Measurements from ENCODE around the gene TRPC5OS. TPM values are rescaled to one million over a fixed set of nuclear protein-coding genes. Genes with fewer than 3 reads are reported as not detected.
A peak's percentile ranks its signal among the peaks of the same experiment; 100 is the strongest.

The TRPC5OS gene
- polyA plus RNA-seq (2012; ENCODE audit: missing spikeins) = not detected

DNA sequence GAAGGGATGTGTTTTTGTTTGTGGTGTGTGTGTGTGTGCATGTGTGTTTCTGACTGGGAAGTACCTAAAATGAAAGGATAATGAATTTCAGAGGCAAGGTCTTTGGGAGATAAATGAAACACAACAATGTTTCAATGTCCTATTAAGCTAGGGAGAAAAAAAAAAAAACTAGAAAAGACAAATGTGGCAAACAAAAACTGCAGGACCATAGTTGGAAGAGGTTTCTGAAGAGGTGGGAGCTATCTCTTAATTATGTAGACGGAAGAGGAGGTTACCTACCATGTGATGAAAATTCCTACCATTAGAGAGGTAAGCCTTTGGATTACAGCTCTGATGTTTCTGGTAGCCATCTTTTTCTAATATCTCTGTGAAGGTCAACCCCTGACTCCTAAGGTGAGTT lies at the start of gene TRPC5OS:
TRPC5OS (plus strand) TSS at position 301 of the 400 bp plus-strand sequence. CDS start 25,669 bp downstream, outside the sequence.
- FAIRE-seq (no peak), DNase-seq (ENCODE audit: insufficient read length) (no peak)
- TF ChIP-seq POLR2AphosphoS5 (IDR thresholded peaks at IDR 0.05; ENCODE audit: low read depth, low read length) (no peak), TAF1 (IDR thresholded peaks at IDR 0.05; ENCODE audit: borderline replicate concordance, low read depth, low read length) (no peak), POLR2A (IDR thresholded peaks at IDR 0.05; ENCODE audit: low read depth, low read length) (no peak)

DNA sequence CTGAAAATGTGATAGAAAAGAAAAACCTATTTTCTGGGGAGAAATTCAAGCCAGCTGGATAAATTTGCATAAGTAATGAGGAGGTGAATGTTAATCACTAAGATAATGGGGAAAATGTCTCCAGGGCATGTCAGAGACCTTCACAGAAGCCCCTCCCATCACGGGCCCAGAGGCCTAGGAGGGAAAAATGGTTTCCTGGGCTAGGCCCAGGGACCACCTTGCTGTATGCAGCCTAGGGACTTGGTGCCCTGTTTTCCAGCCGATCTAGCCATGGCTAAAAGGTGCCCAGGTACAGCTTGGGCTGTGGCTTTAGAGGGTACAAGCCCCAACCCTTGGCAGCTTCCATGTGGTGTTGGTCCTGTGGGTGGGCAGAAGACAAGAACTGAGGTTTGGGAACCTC lies 46.6 kb upstream of the TRPC5OS start:
- FAIRE-seq (no peak), DNase-seq (ENCODE audit: insufficient read length) (no peak)
- TF ChIP-seq TAF1 (IDR thresholded peaks at IDR 0.05; ENCODE audit: borderline replicate concordance, low read depth, low read length) (no peak), POLR2AphosphoS5 (IDR thresholded peaks at IDR 0.05; ENCODE audit: low read depth, low read length) (no peak), POLR2A (IDR thresholded peaks at IDR 0.05; ENCODE audit: low read depth, low read length) (no peak)

DNA sequence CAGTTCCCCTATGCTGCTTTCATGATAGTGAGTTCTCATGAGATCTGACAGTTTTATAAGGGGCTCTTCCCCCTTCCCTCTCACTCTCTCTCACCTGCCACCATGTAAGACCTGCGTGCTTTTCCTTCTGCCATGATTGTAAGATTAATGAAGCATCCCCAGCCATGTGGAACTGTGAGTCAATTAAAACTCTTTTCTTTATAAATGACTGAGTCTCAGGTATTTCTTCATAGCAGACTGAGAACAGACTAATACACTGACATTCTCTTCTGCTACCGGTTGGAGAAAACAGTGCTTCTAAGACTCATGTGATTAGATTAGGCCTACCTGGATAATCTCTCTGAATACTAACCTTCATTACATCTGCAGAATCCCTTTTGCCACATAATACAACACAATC lies 45.4 kb upstream of the TRPC5OS start:
- no peak for TF ChIP-seq POLR2AphosphoS5 (IDR thresholded peaks at IDR 0.05; ENCODE audit: low read depth, low read length)
- TF ChIP-seq POLR2A (IDR thresholded peaks at IDR 0.05; ENCODE audit: low read depth, low read length) = no peak
- no peak for TF ChIP-seq TAF1 (IDR thresholded peaks at IDR 0.05; ENCODE audit: borderline replicate concordance, low read depth, low read length)
- no peak for FAIRE-seq
- no peak for DNase-seq (ENCODE audit: insufficient read length)

DNA sequence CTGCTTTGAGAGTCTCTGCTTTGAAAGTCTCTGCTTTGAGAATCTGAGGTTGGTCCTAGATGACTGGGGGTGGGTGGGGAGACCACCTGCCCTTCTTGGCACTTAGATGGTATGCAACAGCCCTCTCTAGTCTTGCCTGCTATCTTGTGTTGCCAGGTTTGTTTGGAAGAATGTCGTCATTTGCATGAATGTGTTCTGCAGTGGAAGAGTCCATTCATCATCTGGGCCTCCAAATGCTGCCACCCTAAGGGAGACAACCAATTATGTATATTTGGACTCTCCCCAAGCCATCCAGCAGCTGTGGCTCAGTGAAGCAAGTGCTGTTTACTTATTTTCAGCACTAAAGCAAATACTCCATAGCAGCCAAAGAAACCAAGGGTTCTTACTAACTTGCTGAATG lies 44.6 kb upstream of the TRPC5OS start:
- DNase-seq (ENCODE audit: insufficient read length) (no peak), FAIRE-seq (no peak)
- TF ChIP-seq TAF1 (IDR thresholded peaks at IDR 0.05; ENCODE audit: borderline replicate concordance, low read depth, low read length) = no peak
- TF ChIP-seq POLR2A (IDR thresholded peaks at IDR 0.05; ENCODE audit: low read depth, low read length) = no peak
- TF ChIP-seq POLR2AphosphoS5 (IDR thresholded peaks at IDR 0.05; ENCODE audit: low read depth, low read length) = no peak

DNA sequence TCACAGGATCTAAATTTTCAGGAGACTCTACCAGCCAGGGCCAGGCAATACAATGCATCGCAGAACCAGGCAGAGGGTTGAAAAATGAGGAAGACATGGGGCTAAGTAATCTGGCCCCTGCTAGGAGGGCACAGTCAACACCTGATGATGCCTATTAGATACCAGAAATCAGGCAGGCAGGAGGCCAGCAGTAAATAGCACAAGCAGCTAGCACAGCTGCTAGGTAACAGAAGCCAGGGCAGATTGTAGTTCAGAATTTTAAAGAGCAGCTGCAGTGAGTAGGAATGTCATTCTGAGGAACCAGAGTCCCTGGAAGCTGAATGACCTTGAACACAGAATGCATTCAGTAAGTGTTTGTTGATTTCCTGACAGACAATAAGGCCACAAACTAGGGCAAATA lies 38.8 kb upstream of the TRPC5OS start:
- FAIRE-seq (no peak), DNase-seq (ENCODE audit: insufficient read length) (no peak)
- no peak for TF ChIP-seq POLR2AphosphoS5 (IDR thresholded peaks at IDR 0.05; ENCODE audit: low read depth, low read length)
- TF ChIP-seq TAF1 (IDR thresholded peaks at IDR 0.05; ENCODE audit: borderline replicate concordance, low read depth, low read length) = no peak

DNA sequence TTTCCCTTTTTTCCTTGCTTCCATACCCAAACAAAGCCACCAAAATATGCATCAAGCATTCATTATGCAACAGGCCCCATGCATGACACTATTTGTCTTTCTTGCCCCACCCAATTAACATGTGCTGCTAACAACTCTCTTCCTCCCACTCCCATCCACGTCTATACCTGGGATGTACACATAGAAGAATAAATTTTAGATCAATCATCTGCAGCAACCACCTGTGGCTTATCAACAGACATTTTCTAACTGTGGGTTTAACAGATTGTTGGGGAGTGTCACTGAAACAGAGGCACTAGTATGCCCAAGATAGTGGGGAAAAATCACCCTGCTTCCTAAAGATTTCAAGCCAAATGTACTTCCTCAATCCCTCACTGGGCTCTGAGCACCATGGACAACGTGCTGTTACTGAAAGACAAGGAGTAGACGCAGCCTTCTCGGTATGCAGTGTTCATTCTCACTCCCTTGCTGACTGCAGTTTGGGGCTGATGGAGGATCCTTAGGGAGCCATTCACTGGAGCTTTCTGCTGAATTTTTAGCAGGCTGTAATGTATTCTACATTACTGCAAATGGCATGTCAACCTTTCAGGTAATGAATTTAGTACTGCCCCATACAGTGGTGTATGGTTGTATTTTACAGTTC lies 28.4 kb upstream of the TRPC5OS start:
- FAIRE-seq (no peak), DNase-seq (ENCODE audit: insufficient read length) (no peak)
- TF ChIP-seq TAF1 (IDR thresholded peaks at IDR 0.05; ENCODE audit: borderline replicate concordance, low read depth, low read length) (no peak), POLR2A (IDR thresholded peaks at IDR 0.05; ENCODE audit: low read depth, low read length) (no peak), POLR2AphosphoS5 (IDR thresholded peaks at IDR 0.05; ENCODE audit: low read depth, low read length) (no peak)

DNA sequence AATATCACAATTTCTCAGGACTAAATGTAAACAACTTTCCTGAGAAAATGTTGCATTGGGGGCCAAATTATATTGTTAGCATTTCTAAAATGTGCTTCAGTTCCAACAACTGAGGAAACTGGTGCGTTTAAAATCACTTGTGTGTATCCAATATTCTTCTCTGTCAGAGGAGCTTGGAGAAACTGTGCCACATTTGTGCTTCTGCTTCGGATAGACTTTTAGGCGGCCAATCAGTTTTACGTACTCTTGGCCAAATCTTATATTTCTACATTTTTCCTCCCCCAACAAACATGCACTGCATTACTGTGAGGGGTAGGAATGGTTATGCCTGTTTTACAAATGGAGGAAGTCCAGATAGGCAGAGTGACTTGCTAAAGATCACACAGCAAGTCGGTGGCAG lies 27.4 kb upstream of the TRPC5OS start:
- DNase-seq (ENCODE audit: insufficient read length) (no peak), FAIRE-seq (no peak)
- TF ChIP-seq POLR2A (IDR thresholded peaks at IDR 0.05; ENCODE audit: low read depth, low read length) = no peak
- no peak for TF ChIP-seq POLR2AphosphoS5 (IDR thresholded peaks at IDR 0.05; ENCODE audit: low read depth, low read length)
- no peak for TF ChIP-seq TAF1 (IDR thresholded peaks at IDR 0.05; ENCODE audit: borderline replicate concordance, low read depth, low read length)

DNA sequence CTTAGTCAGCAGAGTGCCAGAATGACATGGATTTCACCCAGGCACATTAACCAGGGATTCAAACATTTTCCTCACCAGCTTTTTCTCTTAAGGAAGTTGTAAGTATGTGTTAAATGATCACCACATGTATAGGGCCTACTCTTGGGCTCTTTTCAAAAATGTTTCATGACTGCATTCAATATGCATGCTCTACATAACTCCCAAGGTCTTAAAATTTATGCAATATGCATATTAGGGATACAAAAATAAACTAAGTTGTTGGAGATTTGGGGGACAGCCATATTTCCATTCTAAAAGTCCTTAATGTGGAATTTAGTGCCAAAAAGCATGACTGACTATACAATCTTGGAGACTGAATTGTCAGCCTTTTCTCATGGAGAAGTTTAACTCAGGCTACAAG lies 25.0 kb upstream of the TRPC5OS start:
- DNase-seq (ENCODE audit: insufficient read length) = no peak
- no peak for FAIRE-seq
- no peak for TF ChIP-seq TAF1 (IDR thresholded peaks at IDR 0.05; ENCODE audit: borderline replicate concordance, low read depth, low read length)
- no peak for TF ChIP-seq POLR2A (IDR thresholded peaks at IDR 0.05; ENCODE audit: low read depth, low read length)
- TF ChIP-seq POLR2AphosphoS5 (IDR thresholded peaks at IDR 0.05; ENCODE audit: low read depth, low read length) = no peak

DNA sequence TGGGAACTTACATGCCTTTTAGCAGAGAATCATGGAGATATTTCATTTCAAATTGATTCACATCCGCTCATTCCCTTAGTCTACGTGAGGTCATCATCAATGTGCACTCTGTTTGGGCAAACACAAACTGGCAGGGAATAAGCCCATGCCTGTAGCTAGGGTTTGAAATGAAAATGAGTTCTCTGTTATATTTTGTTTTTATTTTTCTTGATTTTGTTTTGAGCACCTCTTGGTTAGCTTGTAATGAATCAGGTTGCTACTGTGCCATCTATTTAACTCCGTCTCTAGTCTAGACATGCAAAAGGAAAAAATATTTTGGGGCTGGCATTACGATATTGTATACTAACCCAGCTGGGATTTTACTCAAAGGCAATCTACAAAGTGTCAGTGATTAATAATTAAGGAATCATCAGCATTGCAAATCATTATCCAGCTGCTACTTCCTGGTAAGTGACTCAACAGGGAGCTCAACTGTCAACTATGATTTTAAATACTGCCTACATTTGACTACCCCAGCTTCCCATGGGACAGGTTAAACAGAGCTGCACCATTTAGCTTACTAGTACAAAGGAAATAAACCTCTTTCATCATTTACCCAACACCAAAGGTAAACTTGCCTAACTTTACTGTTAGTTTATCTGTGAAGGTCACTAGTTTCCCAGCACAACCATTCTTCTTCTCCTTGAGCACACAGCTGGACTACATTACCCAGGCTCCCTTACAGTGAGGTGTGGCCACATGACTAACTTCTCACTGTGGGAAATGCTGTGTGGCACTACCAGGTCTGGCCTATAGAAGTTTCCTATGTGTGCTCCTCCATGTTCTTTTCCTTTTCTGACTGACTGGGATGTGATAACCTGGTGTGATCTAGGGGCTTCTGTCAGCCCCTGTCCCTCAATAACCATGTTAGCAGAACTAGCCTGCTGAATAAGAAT lies 21.2 kb upstream of the TRPC5OS start:
- DNase-seq (ENCODE audit: insufficient read length) (no peak), FAIRE-seq (no peak)
- TF ChIP-seq POLR2AphosphoS5 (IDR thresholded peaks at IDR 0.05; ENCODE audit: low read depth, low read length) = no peak
- TF ChIP-seq POLR2A (IDR thresholded peaks at IDR 0.05; ENCODE audit: low read depth, low read length) = no peak
- no peak for TF ChIP-seq TAF1 (IDR thresholded peaks at IDR 0.05; ENCODE audit: borderline replicate concordance, low read depth, low read length)

DNA sequence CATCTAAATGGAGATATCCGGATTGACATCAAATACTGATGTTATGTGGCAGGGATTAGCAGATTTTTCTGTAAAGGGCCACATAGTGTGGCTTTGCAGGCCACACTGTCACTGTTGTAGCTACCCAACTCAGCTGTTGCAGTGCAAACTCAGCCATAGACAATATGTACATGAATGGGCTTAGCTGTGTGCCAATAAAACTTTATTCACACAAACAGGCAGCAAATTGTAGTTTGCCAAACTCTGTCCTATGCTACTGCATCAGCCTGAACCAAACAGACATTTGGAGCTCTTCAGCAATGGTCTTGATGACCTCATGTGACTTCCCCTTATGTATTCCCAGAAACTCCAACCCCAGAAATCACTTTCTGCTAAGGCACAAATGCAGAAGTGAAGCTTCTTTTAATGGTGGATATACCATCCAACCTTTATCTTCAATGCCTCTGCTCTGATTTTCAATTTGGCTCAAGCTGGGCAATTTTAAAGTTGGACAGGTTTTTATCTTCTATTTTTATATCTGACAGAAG lies 18.4 kb upstream of the TRPC5OS start:
- TF ChIP-seq POLR2A (IDR thresholded peaks at IDR 0.05; ENCODE audit: low read depth, low read length) = no peak
- no peak for TF ChIP-seq TAF1 (IDR thresholded peaks at IDR 0.05; ENCODE audit: borderline replicate concordance, low read depth, low read length)
- no peak for TF ChIP-seq POLR2AphosphoS5 (IDR thresholded peaks at IDR 0.05; ENCODE audit: low read depth, low read length)
- no peak for DNase-seq (ENCODE audit: insufficient read length)
- FAIRE-seq = no peak

DNA sequence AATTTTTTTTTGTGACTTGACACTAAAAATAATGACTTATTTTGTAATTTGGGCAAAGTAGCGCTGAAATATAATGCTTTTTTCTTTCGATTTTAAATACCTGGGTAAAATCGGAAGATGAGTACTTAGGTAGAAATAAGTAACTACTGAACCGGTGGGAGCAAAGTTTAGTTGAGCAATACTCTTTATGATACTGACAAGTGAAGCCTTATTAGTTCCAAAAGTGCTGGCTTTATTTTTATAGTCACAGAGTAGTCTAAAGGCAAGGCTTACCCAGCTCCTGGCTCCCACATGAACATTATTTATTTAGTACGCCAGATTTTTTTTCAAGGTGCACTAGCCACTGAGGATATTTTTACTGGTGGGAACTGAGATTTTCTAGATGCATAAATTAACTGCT lies 14.4 kb upstream of the TRPC5OS start:
- FAIRE-seq = peak; percentile 42
- TF ChIP-seq POLR2AphosphoS5 (IDR thresholded peaks at IDR 0.05; ENCODE audit: low read depth, low read length) (no peak), POLR2A (IDR thresholded peaks at IDR 0.05; ENCODE audit: low read depth, low read length) (no peak), TAF1 (IDR thresholded peaks at IDR 0.05; ENCODE audit: borderline replicate concordance, low read depth, low read length) (no peak)
- no peak for DNase-seq (ENCODE audit: insufficient read length)
